ENCODE results near the gene LMNB1. TPM values are rescaled to one million over a fixed set of nuclear protein-coding genes. Genes with fewer than 3 reads are reported as not detected.
A peak's percentile ranks its signal among the peaks of the same experiment; 100 is the strongest.
"Not testable (repeated sequence)": the region's sequence is repeated elsewhere in the genome, so short reads cannot be mapped to it uniquely, and the experiment has no call there.

Gene LMNB1, protein sequence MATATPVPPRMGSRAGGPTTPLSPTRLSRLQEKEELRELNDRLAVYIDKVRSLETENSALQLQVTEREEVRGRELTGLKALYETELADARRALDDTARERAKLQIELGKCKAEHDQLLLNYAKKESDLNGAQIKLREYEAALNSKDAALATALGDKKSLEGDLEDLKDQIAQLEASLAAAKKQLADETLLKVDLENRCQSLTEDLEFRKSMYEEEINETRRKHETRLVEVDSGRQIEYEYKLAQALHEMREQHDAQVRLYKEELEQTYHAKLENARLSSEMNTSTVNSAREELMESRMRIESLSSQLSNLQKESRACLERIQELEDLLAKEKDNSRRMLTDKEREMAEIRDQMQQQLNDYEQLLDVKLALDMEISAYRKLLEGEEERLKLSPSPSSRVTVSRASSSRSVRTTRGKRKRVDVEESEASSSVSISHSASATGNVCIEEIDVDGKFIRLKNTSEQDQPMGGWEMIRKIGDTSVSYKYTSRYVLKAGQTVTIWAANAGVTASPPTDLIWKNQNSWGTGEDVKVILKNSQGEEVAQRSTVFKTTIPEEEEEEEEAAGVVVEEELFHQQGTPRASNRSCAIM
- 100 to 1,000 TPM; 127 to 143 (median 143) TPM for polyA plus RNA-seq (ENCODE audit: insufficient read length in 3 of 3)

DNA sequence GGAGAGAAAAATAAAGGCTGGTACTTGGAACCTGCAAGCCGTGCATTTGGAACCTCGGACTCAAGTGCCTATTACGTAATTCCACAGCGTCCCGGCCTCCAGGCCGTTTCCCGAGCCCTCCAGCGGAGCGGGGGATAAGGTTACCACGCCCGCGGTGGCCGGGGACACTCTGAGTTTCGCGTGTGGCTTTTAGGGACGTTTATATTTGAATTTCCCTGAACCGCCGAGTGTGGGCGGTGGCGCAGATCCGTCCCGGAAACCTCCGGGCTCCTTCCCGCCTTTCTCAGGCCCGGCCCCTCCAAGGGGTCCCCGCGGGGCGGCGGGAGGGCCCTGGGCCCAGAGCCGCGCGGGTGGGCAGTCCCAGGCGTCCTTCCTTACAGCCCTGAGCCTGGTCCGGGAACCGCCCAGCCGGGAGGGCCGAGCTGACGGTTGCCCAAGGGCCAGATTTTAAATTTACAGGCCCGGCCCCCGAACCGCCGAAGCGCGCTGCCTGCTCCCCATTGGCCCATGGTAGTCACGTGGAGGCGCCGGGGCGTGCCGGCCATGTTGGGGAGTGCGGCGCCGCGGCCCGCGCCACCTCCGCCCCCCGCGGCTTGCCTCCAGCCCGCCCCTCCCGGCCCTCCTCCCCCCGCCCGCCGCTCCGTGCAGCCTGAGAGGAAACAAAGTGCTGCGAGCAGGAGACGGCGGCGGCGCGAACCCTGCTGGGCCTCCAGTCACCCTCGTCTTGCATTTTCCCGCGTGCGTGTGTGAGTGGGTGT lies at the start of gene LMNB1:
Gene LMNB1, plus strand, starts transcription at position 638 of the 758 bp plus-strand sequence. CDS start 373 bp downstream, outside the sequence.
- peak; percentile 80 to 90 (median 88) for DNase-seq (ENCODE audit: low read depth in 3 of 3, low spot score in 2 of 3)

DNA sequence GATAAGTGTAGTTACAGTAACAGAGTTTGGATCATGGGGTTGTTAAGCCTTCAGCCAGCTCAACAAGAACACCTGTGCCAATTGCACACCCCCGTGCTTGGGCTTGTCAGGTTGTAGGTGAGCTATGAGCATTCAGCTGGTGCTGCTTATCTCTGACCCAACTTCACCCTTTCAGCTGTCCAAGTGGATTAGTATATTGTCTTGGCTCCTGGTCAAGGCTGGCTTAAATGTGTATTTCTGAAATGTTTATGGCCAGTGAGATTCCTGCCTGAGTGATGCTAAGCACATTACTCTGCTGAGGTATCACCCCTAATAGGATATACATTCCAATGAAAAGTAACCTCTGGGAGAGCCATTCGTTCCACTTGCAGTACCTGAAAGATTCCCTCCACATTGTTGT lies 44.2 kb upstream of the LMNB1 start:
- DNase-seq (ENCODE audit: low read depth in 3 of 3, low spot score in 2 of 3) = no peak

DNA sequence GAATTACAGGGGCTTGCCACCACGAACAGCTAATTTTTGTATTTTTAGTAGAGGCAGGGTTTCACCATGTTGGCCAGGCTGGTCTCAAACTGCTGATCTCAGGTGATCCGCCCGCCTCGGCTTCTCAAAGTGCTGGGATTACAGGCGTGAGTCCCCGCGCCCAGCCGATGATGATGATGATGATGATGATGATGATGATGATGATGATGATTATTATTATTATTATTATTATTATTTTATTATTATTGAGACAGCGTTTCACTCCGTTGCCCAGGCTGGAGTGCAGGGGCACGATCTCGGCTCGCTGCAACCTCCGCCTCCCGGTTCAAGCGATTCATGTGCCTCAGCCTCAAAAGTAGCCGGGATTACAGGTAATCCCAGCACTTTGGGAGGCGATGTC lies 42.4 kb upstream of the LMNB1 start:
- DNase-seq (ENCODE audit: low read depth in 3 of 3, low spot score in 2 of 3) = not testable (repeated sequence)

DNA sequence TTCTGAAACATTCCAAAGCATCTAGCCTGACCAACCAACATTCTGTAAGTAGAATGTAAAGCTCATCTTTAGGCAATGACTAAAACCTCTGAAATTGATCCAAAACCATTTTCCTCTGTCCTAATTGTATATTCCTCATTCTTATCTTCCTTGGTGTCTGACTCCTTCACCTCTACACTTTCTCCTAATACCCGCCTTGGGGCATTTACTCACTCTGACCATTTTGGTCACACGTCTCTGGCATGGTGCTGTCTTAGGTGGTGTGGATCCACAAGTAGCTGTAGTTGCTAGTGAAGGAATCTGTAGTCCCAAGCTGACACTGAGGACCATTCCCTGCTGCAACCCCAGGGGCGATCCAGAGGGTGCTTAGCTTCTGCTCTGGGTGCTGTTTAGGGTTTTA lies 40.8 kb upstream of the LMNB1 start:
- DNase-seq (ENCODE audit: low read depth in 3 of 3, low spot score in 2 of 3) = no peak

DNA sequence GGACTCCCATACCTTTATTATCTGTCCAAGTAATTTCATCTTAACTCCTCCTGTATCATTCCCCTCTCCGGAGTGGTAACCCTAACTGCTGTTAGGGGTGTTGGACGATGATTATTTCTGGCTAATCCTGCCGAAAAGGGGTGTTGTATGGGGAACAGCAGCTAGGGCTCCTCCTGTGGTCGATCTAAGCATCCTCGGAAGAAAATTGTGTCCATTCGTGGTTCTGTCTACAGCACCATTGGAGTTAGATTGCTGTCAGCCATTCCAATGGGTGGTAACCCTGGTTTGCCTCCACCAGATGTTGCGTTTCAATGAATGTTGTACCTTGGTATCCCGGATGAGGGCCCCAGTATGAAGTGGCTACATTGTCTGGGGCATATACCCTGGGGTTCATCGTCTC lies 35.6 kb upstream of the LMNB1 start:
- no peak for DNase-seq (ENCODE audit: low read depth in 3 of 3, low spot score in 2 of 3)

DNA sequence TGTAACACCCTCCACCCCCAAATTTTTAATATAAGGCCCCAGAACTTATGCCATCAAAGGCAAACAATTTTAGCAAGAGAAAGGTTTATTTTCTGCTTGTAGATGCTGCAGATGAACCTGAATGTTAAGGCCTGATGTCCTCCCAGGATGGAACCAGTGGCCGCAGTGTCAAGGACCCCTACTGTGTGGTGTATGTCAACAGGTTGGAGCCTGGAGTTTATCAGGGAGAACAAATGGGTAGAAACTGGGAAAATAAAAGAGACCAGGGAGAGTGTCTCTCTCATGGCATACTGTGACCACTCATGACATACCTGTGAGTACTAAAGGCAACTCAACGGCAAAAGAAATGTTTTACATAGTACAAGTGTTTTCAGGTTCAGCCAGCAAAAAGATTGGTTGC lies 34.5 kb upstream of the LMNB1 start:
- DNase-seq (ENCODE audit: low read depth in 3 of 3, low spot score in 2 of 3) = no peak

DNA sequence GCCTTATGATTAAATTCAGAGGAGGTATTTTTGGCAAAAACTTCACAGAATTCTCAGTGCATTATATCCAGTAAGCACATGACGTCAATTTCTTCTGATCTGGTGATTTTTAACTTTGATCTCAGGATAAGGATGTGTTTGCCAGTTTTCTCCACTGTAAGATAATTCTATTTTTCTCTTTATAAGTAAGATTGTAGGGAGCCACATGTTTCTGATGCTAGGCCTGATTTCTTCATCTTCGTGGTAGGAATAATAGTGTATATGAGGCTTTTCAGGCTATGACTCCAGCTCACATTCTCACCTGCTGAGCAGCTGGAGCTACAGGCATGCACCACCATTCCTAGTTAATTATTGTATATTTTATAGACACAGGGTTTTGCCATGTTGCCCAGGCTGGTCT lies 32.1 kb upstream of the LMNB1 start:
- DNase-seq (ENCODE audit: low read depth in 3 of 3, low spot score in 2 of 3) = no peak

DNA sequence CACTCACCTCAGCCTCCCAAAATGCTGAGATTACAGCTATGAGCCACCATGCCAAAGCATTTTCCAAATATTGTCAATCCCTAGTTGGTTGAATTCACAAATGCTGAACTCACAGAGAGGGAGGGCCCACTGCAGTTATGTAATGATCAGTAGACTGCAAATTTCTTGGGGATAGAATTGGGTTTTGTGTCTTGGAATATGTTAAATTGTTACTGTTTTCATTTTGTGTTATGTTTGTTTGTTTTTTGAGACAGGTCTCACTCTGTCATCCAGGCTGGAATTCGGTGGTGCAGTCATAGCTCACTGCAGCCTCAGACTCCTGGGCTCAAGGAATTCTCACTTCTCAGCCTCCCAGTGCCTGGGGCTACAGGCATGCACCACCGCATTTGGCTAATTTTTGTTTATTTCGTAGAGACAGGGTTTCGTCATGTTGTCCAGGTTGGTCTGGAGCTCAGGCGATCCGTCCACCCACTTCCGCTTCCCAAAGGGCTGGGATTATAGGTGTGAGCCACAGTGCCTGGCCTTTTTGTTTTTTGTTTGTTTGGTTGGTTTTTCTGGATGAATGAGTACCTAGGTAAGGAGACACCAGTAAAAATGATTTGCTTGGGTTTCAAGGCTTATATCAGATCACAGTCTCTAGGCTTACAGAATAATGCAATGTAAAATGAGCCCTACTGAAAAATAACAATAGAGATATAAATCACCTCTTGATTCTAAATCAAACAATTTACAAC lies 31.5 kb upstream of the LMNB1 start:
- DNase-seq (ENCODE audit: low read depth in 3 of 3, low spot score in 2 of 3) = no peak

DNA sequence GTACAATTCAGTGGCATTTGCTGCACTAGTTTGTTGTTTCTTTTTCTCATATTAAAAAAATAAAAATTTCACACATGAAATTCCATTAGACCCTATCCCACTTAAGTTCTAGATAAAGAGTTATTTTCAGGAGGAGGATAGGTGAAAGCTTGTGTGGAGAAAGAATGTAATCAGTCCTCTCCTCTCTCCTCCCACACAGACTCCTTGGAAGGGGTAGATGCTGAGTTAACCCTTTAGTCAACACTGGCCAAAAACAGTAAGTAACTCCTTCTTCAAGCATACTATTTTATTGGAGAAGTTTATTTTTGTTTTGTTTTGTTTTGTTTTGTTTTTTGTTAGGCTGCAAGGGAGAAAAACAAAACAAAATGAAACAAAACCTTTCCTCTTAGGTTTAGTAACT lies 30.6 kb upstream of the LMNB1 start:
- DNase-seq (ENCODE audit: low read depth in 3 of 3, low spot score in 2 of 3) = no peak

DNA sequence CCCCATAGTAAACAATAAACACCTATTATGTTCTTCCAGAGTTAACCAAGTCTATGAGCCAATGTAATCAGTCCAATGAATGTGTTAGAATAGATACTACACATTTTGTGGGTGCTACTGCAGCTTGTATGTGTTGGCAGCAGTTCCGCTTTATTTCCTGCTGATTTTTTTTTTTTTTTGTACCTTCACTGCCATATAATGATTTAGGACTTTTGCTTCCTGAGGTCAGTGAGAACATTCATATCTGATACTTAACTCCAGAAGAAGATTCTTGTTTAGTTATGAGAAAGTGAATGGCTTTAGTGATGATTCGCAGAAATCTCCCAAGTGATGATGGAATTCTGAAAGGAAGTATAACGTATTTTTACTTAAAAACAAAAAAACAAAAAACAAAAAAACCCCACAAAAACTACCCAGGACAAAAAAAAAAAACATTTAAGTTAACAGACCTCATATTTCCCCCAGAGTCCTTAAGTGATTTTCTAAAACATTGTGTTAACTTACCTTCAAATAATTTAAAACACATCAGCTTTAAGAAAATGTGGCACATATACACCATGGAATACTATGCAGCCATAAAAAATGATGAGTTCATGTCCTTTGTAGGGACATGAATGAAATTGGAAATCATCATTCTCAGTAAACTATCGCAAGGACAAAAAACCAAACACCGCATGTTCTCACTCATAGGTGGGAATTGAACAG lies 24.7 kb upstream of the LMNB1 start:
- no peak for DNase-seq (ENCODE audit: low read depth in 3 of 3, low spot score in 2 of 3)

DNA sequence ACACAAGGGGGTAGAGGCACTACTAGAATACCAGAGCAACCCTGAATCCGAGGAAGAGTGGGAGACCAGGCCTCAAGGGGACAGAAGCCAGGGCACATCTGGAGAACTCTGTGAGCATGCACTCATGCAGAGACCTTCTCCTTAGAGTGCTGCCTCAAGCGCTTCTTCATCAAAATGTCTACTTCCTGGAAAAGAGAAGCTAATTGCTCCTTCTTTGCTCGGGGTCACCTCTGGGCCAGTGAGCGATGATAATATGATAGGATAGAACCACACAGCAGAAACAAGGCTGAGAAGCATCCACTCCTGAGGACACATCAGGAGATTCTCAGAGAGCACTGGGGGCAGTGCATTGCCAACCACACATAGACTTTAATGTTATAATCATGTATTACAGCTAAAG lies 23.7 kb upstream of the LMNB1 start:
- DNase-seq (ENCODE audit: low read depth in 3 of 3, low spot score in 2 of 3) = no peak

DNA sequence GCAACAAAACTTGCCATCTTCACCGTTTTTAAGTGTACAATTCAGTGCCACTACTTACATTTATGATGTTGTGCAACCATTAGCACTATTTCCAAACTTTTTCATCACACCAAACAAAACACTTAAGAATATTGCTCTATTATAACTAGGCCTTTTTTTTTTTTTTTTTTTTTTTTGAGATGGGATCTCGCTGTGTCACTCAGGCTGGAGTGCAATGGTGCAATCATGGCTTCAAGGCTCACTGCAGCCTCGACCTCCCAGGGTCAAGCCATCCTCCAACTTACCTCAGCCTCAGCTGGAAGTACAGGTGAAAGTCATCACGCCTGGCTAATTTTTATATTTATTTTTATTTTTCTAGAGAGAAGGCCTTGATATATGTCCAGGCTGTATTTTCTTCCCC lies 22.3 kb upstream of the LMNB1 start:
- DNase-seq (ENCODE audit: low read depth in 3 of 3, low spot score in 2 of 3) = no peak

DNA sequence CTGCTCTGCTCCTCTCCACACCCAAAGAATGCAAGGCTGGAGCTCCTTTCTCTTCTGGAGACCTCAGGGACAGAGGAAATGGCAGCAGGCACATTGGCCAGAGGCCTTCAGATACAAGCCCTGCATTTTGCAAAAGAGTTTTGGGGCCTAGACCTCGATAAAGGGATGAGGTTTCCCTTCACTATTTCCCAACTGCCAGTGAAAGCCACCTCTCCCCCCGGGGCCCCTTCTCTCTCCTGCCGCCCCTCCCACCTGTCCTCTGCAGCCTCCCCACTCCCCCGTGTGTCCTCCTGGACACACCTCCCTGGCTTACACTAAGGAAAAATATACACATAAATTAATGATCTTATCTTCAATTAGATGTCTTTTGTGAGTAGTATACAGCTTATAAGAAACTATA lies 21.3 kb upstream of the LMNB1 start:
- no peak for DNase-seq (ENCODE audit: low read depth in 3 of 3, low spot score in 2 of 3)

DNA sequence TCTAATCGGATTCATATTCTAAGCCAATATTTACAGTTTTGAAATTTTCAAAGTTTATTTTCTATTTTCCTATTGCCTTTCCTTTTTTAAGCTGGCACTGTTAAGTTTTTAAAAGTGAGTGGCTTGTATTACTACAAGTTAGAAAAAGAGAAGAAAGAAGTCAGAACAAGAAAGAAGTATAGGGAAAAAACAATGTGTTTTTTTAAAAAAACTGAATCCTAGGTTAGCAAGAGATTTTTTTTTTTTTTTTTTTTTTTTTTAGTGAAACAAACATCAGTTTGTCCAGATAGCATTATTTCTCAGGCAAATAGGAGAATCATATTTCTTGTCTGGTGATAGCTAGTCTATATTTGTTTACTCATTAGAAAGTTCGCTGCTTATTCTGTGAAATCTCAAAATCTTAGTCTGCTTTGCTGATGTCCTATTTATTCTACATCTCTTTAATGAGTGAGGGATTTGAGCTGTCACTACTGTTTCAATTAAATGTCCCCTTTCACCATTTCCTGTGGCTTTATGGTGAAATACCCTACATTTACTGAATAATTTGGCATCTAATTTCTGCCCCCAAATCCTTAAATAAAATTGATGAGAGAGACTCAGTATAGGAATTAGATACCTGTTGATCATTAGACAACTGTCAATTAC lies 19.1 kb upstream of the LMNB1 start:
- no peak for DNase-seq (ENCODE audit: low read depth in 3 of 3, low spot score in 2 of 3)

DNA sequence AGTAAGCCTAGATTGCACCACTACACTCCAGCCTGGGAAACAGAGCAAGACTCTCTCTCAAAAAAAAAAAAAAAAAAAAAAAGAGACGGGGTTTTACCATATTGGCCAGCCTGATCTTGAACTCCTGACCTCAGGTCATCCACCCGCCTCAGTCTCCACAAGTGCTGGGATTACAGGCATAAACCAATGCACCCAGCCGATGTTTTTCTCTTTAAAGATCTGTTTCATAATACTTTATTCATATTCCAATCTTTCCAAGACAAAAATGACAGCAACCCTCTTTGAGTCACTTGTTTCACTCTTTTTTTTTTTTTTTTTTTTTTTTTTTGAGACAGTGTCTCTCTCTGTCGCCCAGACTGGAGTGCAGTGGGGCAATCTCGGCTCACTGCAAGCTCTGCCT lies 13.6 kb upstream of the LMNB1 start:
- no peak for DNase-seq (ENCODE audit: low read depth in 3 of 3, low spot score in 2 of 3)

DNA sequence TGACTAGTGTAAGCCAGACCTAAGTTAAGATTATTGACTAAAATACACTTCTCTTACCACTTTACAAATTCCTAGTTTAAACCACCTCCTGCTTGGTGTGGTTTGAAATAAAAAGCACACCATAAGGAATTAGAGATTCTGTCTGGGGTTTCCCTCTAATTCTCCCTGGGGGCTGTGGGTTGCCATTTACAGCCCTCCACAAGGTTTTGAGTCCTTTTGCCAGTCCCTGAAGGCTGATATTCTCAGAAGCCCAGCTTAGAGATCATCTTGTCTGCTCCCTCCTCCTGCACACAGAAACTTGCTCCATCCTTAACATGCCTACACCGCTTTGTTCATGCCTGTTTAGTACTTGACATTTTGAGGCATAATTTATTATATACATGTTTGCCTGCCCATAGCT lies 7.2 kb upstream of the LMNB1 start:
- DNase-seq (ENCODE audit: low read depth in 3 of 3, low spot score in 2 of 3) = no peak

DNA sequence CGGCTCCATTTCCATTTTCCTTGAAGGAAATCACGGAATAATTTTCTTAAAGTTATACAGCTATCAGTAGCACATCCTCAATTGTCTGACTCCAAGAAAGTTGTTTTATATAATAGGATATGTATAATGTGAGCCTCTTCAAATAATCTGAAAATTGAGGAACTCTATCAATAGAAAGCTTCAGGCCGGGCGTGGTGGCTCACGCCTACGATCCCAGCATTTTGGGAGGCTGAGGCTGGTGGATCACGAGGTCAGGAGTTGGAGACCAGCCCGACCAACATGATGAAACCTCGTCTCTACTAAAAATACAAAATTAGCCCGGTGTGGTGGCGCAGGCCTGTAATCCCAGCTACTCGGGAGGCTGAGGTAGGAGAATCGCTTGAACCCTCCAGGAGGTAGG lies 3.4 kb upstream of the LMNB1 start:
- not testable (repeated sequence) for DNase-seq (ENCODE audit: low read depth in 3 of 3, low spot score in 2 of 3)

DNA sequence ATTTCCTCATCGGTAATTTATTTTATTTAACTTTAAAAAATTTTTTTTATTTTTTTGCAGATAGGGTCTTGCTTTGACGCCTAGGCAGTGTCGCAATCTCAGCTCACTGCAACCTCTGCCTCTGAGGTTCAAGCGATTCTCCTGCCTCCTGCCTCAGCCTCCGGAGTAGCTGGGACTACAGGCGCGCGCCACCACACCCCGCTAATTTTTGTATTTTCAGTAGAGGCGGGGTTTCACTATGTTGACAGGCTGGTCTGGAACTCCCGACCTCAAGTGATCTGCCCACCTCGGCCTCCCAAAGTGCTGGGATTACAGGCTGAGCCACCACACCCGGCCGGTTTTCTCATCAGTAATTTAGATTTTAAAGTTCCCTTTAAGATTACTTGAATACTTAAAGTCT lies 2.3 kb upstream of the LMNB1 start:
- DNase-seq (ENCODE audit: low read depth in 3 of 3, low spot score in 2 of 3) = not testable (repeated sequence)

DNA sequence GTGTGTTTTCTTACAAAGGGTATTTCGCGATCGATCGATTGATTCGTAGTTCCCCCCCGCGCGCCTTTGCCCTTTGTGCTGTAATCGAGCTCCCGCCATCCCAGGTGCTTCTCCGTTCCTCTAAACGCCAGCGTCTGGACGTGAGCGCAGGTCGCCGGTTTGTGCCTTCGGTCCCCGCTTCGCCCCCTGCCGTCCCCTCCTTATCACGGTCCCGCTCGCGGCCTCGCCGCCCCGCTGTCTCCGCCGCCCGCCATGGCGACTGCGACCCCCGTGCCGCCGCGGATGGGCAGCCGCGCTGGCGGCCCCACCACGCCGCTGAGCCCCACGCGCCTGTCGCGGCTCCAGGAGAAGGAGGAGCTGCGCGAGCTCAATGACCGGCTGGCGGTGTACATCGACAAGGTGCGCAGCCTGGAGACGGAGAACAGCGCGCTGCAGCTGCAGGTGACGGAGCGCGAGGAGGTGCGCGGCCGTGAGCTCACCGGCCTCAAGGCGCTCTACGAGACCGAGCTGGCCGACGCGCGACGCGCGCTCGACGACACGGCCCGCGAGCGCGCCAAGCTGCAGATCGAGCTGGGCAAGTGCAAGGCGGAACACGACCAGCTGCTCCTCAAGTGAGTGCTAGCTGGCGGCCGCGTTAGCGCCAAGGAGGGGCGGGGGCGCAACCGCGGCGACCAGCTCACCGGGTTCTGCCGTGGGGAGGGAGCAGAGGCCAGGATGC lies 480 bp downstream of the LMNB1 start:
- DNase-seq (ENCODE audit: low read depth in 3 of 3, low spot score in 2 of 3) = peak in 2 of 3 donors; percentile 36 to 41
